Adipose tissue (tissue), 3 donors: ENCODE data around the gene WNT3. TPM values are rescaled to one million over a fixed set of nuclear protein-coding genes. Genes with fewer than 3 reads are reported as not detected.

Experiments
- H3K27ac ChIP-seq: one replicate; pipeline ENCODE4 v1.5.1; 2013; ENCODE audit warnings: low read depth, low read length
- WGBS, 3 donors: extraction: QIAGEN DNeasy Blood & Tissue Kit; methylation state at CpG; one replicate each; pipeline ENCODE4 v1.1.7; 2013; 5-methylcytosine and 5-hydroxymethylcytosine counted together
- polyA plus RNA-seq, 3 donors: library from polyadenylated mRNA; stranded (reverse); fragments of 200-250 nt; gene quantifications; one replicate each; pipeline ENCODE4 v1.2.3, GENCODE V29; 2013
- donor health status: healthy with polysubstance abuse.
- donor health status: Bipolar disorder and iron deficiency.
- donor health status: healthy.

The WNT3 gene
- polyA plus RNA-seq, 3 donors: 0.67 to 1.0 (median 0.71) TPM

DNA sequence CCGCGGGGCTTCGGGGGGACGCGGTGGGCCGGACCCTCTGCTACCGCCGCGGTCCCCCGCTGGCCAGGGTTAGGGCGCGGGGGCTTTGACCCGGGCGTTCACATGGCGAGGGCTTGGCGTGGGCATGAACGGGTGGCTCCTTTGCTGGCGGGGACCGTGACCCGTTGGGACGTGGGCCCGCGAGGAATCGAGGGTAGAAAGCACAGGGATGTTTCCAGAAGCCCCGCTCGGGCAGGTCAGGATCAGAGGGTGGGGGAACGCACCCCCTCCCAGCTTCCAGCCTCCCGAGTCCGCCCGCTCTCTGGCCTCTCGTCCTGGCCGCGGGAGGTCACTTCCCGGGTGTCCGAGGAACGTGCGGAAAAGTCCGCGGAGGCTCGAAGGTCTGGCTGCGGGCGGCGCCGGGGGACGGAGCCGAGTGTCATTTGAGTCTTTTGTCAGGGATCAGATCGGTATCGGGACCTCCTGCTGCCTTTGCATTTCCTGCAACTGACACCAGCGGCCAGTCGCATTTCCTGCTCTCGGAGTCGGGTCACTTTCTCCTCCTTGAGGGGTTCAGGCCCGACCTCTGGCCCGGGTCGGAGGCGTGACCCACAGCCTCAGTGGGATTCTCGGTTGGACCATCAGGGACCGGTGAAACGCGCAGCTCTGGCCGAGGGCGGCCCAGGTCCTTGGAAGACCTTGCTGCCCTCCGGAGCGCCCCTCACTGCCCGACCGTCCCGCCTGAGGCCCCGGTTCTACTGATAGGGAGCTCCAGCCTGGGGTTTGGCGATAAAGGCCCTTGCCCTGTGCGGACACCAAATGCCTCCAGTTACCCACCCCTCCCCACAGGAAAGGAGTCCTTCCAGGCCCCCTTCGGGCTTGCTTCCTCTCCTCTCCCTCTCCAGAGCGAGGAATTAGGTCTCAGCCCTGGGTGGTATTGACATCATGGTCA is 702 bp upstream of the WNT3 start:
- no peak overlapping the region for H3K27ac ChIP-seq
- 5 to 6% (median 6%) methylated on average over 71 to 72 of the region's 72 CpGs for WGBS, 3 donors

DNA sequence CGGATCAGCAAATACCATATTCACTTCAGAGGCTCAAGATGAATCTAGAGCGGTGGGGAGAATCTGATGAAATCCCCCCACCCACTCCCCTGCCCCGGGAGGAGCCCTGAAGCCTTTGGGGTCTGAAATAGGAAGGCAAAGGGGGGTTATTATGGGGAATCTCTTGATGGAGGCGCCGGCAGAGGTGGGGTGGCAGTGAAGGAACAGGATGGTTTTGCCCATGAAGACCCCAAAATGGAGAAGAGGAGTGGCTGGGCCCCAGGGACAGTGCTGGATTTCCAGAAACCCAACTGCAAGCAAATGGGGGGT is 637 bp downstream of the WNT3 start:
- no peak overlapping the region for H3K27ac ChIP-seq
- WGBS, 3 donors: 16 to 20% (median 20%) methylated on average over 5 of the region's 5 CpGs

DNA sequence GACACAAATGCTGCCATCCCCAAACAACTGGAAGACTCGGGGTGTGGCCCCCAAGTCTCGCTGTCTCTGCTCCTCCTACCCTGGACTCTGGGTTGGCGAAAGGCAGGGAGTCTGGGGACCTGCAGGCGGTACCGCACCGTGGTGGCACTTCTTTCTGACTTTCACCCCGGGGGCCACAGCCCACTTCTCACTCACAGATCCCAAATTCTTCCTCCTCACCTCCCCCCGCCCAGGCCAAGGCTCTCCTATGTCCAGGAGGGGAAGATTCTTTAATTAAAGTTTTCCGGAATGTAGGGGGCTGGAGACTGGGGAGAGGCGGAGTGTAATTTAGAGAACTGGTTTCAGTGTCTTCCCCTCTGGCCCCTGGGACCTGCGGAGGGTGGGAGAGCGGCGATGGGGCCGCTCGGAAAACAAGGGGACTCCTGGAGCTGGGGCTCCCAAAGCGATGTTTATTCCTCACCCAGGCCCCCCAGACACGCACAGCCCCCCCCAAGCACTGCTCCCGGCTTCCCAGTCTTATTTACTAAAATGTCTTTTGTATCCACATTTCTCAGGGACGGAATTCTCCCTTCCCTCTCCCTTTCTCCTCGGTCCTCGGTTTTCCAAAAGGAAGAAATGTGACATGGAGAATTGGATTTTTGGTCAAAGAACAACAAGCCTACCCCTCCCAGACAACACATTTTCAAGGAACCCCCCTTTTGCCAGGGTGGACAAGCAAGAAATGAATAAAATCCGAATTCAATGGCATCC is 1.2 kb downstream of the WNT3 start:
- no peak overlapping the region for H3K27ac ChIP-seq
- WGBS, 3 donors: 13 to 29% (median 21%) methylated on average over 22 of the region's 22 CpGs

- H3K27ac ChIP-seq: no peak overlapping the region
- WGBS, 3 donors: 83 to 86% (median 85%) methylated on average over 12 of the region's 12 CpGs
These were observed 2.8 kb downstream of the WNT3 start for GRCh38 chr17:46815474-46816353.

DNA sequence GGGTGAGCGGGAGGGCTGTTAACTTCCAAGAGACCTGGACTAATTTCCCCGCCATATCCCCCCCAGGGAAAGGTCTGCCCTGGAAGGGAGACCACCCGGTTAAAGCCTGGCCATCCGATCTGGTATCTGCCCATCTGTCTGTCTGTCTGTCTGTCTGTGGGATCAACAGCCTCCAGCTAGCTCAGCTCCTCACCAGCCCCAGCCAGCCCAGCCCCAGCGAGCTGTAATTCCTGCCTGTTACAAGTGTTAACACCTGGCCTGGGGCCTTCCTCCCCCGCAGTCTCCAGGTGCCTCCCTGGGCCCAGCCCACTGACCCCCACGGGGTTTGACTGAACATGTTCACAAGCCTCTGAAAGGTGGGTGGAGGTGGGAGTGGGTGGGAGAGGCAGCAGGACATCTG is 4.0 kb downstream of the WNT3 start:
- WGBS, 3 donors: 56 to 68% (median 68%) methylated on average over 7 of the region's 7 CpGs
- no peak overlapping the region for H3K27ac ChIP-seq

- 68 to 75% (median 74%) methylated on average over 3 of the region's 3 CpGs for WGBS, 3 donors
- no peak overlapping the region for H3K27ac ChIP-seq
These were observed 4.6 kb downstream of the WNT3 start for GRCh38 chr17:46813920-46814319.

DNA sequence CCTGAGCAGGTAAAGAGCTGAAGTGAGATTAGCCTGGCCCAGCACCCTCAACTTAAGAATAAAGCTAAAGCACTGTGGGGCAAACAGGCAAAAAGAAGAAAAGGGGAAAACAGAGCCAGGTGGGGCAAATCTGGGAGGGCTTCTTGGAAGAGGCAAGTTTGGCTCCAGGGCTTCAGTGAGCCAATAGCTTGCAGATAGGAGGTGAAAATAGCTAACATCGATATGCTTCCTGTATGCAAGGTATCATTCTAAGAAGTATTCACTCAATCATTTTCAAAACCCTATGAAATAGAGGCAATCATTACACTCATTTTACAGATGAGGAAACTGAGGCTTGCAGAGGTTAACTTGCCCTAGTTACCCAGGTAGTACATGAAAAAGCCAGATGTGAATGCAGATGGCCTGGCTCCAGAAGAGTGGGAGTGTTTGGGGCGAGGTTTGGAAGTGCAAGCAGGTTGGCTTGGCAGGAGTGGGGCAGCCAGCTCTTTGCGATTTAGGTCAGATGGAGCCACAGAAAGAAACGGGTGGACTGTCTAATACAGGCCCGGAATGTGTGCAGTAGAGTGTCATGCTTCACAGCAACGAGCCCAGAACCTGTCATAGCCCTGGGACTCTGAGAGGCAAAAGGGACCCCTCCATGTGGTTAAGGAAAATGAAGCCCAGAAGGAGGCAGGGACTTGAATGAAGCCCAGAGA is 5.7 kb downstream of the WNT3 start:
- WGBS, 3 donors: 64 to 75% (median 68%) methylated on average over 6 of the region's 6 CpGs

DNA sequence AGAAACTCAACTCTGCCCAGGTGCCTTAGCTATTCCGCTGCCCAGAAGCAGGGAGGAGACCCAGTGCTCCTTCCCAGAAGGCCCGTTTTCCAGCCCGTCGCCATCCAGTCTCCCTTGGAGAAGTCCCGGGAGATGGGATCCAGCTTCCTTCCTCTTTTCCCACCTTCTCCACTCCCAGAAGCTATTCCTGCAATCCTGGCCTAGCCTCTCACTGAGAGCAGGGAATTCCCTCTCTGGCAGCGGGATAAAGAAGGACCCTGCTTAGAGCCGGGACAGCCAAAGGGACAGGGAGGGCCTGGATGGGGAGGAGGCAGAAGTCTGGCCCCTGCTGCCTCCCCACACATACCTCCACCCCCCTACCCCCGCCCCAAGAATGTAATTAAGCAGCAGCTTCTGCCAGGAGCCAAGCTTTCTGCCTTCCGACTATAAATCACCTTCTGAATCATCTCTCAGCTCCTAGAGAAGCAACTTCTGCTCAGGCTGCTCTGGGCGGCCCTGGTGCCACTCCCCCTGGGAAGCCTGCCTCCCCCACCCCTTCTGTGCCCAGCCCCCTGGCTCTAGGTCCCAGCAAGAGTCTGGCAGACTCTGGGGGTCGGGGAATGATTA is 6.4 kb downstream of the WNT3 start:
- WGBS, 3 donors: 35 to 68% (median 36%) methylated on average over 11 of the region's 11 CpGs
- no peak overlapping the region for H3K27ac ChIP-seq

More for the DNA sequence above, 5.7 kb downstream of the WNT3 start:
- H3K27ac ChIP-seq: no peak overlapping the region

GRCh38 chr17:46810837-46811236 is 7.7 kb downstream of the WNT3 start:
- no peak overlapping the region for H3K27ac ChIP-seq
- 87 to 90% (median 89%) methylated on average over 10 of the region's 10 CpGs for WGBS, 3 donors

- 73 to 89% (median 84%) methylated on average over 8 of the region's 8 CpGs for WGBS, 3 donors
- H3K27ac ChIP-seq: no peak overlapping the region
These were observed 9.4 kb downstream of the WNT3 start for GRCh38 chr17:46809110-46809571.

DNA sequence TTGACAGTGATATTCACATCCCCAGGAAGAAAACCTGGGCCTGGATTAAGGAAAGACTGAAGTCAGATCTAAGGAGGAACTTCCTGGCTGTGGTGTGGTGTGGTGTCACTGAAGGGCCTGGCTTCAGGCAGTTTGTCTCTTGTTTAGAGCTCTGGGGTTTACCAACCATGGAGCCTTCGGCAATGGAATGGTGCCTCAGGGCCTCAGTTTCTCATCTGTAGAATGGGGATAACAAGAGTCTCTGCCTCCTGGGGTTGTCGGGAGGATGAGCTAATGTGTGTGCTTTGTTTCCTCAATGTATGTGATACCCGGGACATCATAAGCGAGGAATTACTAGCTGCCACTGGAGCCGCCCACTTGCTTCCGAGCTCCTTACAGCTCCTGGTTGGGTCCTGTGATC is 12.7 kb downstream of the WNT3 start:
- H3K27ac ChIP-seq: no peak overlapping the region

DNA sequence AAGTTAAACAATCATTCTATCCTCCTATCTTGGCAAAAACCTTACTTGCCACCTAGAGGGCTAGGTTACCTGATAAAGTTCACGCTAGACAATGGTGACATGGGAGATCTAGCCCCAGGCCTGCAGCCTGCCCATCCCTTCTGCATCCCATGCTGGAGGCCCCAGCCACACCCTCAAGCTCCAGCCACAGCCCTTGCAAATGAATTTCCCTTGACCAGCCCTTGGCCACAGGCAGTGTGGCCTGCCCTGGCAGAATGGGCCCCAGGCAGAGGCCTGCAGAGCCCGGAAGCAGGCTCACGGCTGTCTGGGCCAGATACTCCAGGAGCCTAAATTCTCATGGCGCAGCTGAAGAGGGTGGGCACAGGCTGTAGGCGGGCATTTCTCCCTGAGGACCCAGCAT is 14.9 kb downstream of the WNT3 start:
- H3K27ac ChIP-seq: no peak overlapping the region
- 91 to 99% (median 96%) methylated on average over 5 of the region's 5 CpGs for whole genome bisulfite sequencing, 3 donors

More for the DNA sequence above, 12.7 kb downstream of the WNT3 start:
- WGBS, 3 donors: 88 to 96% (median 95%) methylated on average over 6 of the region's 6 CpGs

- no peak overlapping the region for H3K27ac ChIP-seq
- 64 to 83% (median 73%) methylated on average over 7 of the region's 7 CpGs for WGBS, 3 donors
These were observed 15.7 kb downstream of the WNT3 start for GRCh38 chr17:46802800-46803199.

DNA sequence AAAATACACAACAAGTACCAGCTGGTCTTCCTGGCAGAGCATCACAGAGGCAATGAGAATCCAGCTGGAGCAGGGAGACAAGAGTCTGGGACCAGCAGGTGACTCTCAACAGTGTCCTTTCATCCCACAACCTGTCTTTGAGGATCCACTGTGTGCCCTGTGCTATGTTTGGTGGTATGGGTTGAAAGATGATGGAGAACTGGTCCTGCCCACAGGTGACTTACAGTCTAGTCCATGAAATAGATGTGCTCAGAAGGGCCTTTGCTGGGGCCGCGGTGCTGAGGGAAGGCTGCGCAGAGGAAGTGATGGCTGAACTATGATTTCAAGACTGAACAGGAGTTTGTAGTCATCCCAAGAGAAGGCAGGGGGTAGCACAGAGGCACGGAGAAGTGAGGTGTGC is 17.9 kb downstream of the WNT3 start:
- WGBS, 3 donors: 94 to 99% (median 95%) methylated on average over 4 of the region's 4 CpGs
- no peak overlapping the region for H3K27ac ChIP-seq

DNA sequence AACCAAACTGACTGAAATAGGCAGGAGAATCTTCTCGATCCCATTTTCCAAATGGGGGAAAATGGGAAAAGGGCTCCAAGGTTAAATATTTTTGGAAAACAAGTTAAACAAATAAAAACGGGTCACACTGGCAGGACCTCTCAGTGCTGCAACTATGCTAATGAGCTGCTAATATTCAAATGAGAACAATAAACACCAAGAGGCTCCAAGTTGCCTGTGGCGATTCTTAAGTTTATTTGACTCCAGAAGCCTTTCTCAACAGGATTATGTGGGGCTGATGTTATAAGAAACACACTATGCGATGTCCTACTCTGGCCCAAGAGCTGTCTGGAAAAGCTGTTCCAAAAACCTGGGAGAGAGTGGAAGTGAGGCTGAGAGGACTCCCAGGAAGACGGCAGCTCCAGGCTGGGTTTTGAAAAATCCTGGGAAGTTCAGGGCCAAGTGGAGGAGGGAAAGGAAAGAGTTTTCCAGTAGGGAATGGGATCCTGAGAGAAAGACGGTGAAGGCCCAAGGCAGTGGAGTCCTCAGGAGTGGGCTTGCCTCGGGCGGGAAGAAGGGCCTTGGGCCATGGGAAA is 21.4 kb downstream of the WNT3 start:
- WGBS, 3 donors: 70 to 76% (median 72%) methylated on average over 8 of the region's 8 CpGs
- no peak overlapping the region for H3K27ac ChIP-seq

GRCh38 chr17:46796524-46796923 is 22.0 kb downstream of the WNT3 start:
- H3K27ac ChIP-seq: no peak overlapping the region
- WGBS, 3 donors: 73 to 78% (median 74%) methylated on average over 7 of the region's 7 CpGs

DNA sequence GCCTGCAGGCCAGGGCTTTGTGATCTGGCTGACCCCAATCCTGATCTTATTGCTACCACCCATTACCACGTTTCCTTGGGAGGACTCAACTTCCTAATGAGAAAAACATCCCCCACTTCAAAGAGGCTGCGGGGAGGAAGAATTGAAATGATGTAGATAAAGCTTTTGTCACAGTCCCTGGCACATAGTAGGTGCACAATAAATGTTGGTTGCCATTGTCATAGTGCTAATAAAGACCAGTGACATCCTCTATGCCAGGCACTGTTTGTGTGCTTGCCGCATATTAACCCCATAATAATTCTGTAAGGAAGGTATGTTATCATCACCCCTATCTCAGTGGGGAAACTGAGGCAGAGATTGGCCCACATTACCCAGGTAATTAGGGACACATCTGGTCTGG is 22.4 kb downstream of the WNT3 start:
- H3K27ac ChIP-seq: no peak overlapping the region
- 59 to 67% (median 65%) methylated on average over 3 of the region's 3 CpGs for WGBS, 3 donors
